GM23248 (cell line): ENCODE data around the gene SPDYC. TPM values are rescaled to one million over a fixed set of nuclear protein-coding genes. Genes with fewer than 3 reads are reported as not detected.

ENCODE experiments used
- DNase-seq: peaks from one replicate; pipeline ENCODE4 v3.0.0-alpha.2; 2015
- H2AFZ ChIP-seq: fragments of 200-600 bp; sonication (generic); 2 replicates; pipeline ENCODE4 v1.6.1; 2016; ENCODE audit warnings: antibody characterized with exemption
- H3F3A ChIP-seq: fragments of 200-600 bp; sonication (generic); 2 replicates; pipeline ENCODE4 v1.6.1; 2016; ENCODE audit warnings: mild to moderate bottlenecking, antibody characterized with exemption, mixed run types; ENCODE audit not compliant: insufficient read depth
- H3K27ac ChIP-seq: fragments of 200-600 bp; sonication (generic); 2 replicates; pipeline ENCODE4 v1.5.1; 2016; ENCODE audit warnings: mild to moderate bottlenecking
- H3K27me3 ChIP-seq: fragments of 200-600 bp; sonication (generic); replicated peaks from 2 replicates; pipeline ENCODE4 v1.6.1; 2016; ENCODE audit warnings: mild to moderate bottlenecking; ENCODE audit not compliant: insufficient read depth
- H3K36me3 ChIP-seq: fragments of 200-600 bp; sonication (generic); 2 replicates; pipeline ENCODE4 v1.6.1; 2016; ENCODE audit warnings: low read depth, mild to moderate bottlenecking
- H3K4me1 ChIP-seq: fragments of 200-600 bp; sonication (generic); 2 replicates; pipeline ENCODE4 v1.6.1; 2016; ENCODE audit warnings: mild to moderate bottlenecking; ENCODE audit not compliant: insufficient read depth
- H3K4me2 ChIP-seq: fragments of 200-600 bp; sonication (generic); one replicate; pipeline ENCODE4 v1.6.1; 2016; ENCODE audit warnings: mild to moderate bottlenecking; ENCODE audit not compliant: unreplicated experiment
- H3K4me3 ChIP-seq: fragments of 200-600 bp; sonication (generic); 2 replicates; pipeline ENCODE4 v1.5.1; 2016; ENCODE audit warnings: mild to moderate bottlenecking
- H3K79me2 ChIP-seq: fragments of 200-600 bp; sonication (generic); 2 replicates; pipeline ENCODE4 v1.6.1; 2016; ENCODE audit warnings: mild to moderate bottlenecking; ENCODE audit not compliant: insufficient read depth
- H3K9ac ChIP-seq: fragments of 200-600 bp; sonication (generic); 2 replicates; pipeline ENCODE4 v1.6.1; 2016; ENCODE audit warnings: mild to moderate bottlenecking
- H3K9me2 ChIP-seq: fragments of 200-600 bp; sonication (generic); 2 replicates; pipeline ENCODE4 v1.6.1; 2016; ENCODE audit warnings: mixed run types, mild to moderate bottlenecking, moderate library complexity; ENCODE audit not compliant: insufficient read depth
- H3K9me3 ChIP-seq: fragments of 200-600 bp; sonication (generic); one replicate; pipeline ENCODE4 v1.6.1; 2017; ENCODE audit warnings: low read depth
- H4K20me1 ChIP-seq: fragments of 200-600 bp; sonication (generic); 2 replicates; pipeline ENCODE4 v1.6.0; 2016; ENCODE audit not compliant: insufficient read depth
- EZH2 ChIP-seq: fragments of 200-600 bp; sonication (generic); IDR thresholded peaks from 2 replicates; pipeline ENCODE4 v1.6.1; 2018; ENCODE audit warnings: antibody characterized with exemption, mild to moderate bottlenecking; ENCODE audit not compliant: insufficient read depth, poor library complexity, severe bottlenecking
- EZH2phosphoT487 ChIP-seq: fragments of 200-600 bp; sonication (generic); IDR thresholded peaks from 2 replicates; pipeline ENCODE4 v1.6.1; 2018; ENCODE audit warnings: antibody characterized with exemption, moderate library complexity, mild to moderate bottlenecking, low read depth; ENCODE audit not compliant: insufficient read depth
- WGBS, 2 experiments: methylation state at CpG; one replicate each; pipeline ENCODE4 v1.1.6; 2015 to 2017; ENCODE audit warnings: low lambda C conversion rate in 2 of 2, low coverage in 1 of 2; ENCODE audit errors: missing lambda C conversion rate in 2 of 2; 5-methylcytosine and 5-hydroxymethylcytosine counted together
- in situ Hi-C: fragments of 300-500 bp; cut with MboI; formaldehyde crosslinking; loops from 2 replicates; pipeline ENCODE4 v1.15.0; 2020
- polyA plus RNA-seq: library from polyadenylated mRNA; unstranded; fragments of >200 nt; fragmentation: Nextera tagmentation; extraction: Ambion mirVana; gene quantifications from 2 replicates; pipeline ENCODE4 v1.2.1, GENCODE V29; 2016
- total RNA-seq: library from RNA; depleted of rRNA; stranded (reverse); fragments of >200 nt; shearing (Covaris generic); gene quantifications from 2 replicates; pipeline ENCODE4 v1.2.3, GENCODE V29; 2014

Gene SPDYC
- total and polyA plus RNA-seq, 2 experiments from 2014 or later, result not detected

DNA sequence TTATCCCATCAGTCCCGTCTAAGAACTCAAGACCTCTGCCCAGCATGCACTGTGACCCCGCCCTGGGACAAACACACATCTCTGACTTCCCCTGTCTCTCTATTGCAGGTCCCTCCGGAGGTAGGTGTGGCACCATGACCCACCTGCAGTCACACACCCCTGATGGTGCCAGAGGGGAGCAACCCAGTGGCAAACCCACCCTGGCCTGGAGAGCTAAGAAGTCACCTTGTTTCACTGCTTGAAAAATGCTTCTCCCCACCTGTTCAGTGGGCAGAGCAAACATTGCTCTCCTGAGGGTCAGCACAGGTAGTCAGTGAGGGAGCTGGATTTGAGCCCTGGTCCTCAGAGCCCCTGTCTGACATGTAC, 35.6 kb downstream of the SPDYC start:
- no peak overlapping the region for H3K27ac ChIP-seq
- H3F3A ChIP-seq, result no peaks in the 10 kb centered on the region
- H3K27me3 ChIP-seq, result no peaks in the 10 kb centered on the region
- in situ Hi-C loops, result no loop called here
- DNase-seq, result no peak
- peaks cover 7% of the 10 kb centered on the region; the same call in 1 of the 2 replicates for H3K36me3 ChIP-seq
- no peaks in the 10 kb centered on the region for H4K20me1 ChIP-seq
- H3K4me3 ChIP-seq, result no peak overlapping the region
- 71 to 84% methylated on average over 3 of the region's 3 CpGs for WGBS, 2 experiments
- H3K4me2 ChIP-seq, result no peak overlapping the region
- H3K9ac ChIP-seq, result no peak overlapping the region
- H3K4me1 ChIP-seq, result no peaks in the 10 kb centered on the region
- H2AFZ ChIP-seq, result no peak overlapping the region
- no peak for TF ChIP-seq EZH2phosphoT487
- no peak for TF ChIP-seq EZH2
- H3K9me3 ChIP-seq, result no peaks in the 10 kb centered on the region
- no peaks in the 10 kb centered on the region for H3K79me2 ChIP-seq
- no peaks in the 10 kb centered on the region for H3K9me2 ChIP-seq

GRCh38 chr11:65206441-65206841, 36.4 kb downstream of the SPDYC start:
- Histone ChIP-seq H3K4me3 (no peak overlapping the region), H3K27me3 (no peaks in the 10 kb centered on the region), H2AFZ (no peak overlapping the region), H3F3A (no peaks in the 10 kb centered on the region), H3K36me3 (peaks cover 7% of the 10 kb centered on the region; the same call in 1 of the 2 replicates), H4K20me1 (no peaks in the 10 kb centered on the region), H3K9ac (no peak overlapping the region), H3K4me1 (no peaks in the 10 kb centered on the region), H3K27ac (no peak overlapping the region), H3K9me2 (no peaks in the 10 kb centered on the region), H3K79me2 (no peaks in the 10 kb centered on the region), H3K9me3 (no peaks in the 10 kb centered on the region), H3K4me2 (no peak overlapping the region)
- no peak for DNase-seq
- in situ Hi-C loops, result no loop called here
- WGBS, 2 experiments, result 95 to 100% methylated on average over 12 to 17 of the region's 17 CpGs
- TF ChIP-seq EZH2phosphoT487 (no peak), EZH2 (no peak)

DNA sequence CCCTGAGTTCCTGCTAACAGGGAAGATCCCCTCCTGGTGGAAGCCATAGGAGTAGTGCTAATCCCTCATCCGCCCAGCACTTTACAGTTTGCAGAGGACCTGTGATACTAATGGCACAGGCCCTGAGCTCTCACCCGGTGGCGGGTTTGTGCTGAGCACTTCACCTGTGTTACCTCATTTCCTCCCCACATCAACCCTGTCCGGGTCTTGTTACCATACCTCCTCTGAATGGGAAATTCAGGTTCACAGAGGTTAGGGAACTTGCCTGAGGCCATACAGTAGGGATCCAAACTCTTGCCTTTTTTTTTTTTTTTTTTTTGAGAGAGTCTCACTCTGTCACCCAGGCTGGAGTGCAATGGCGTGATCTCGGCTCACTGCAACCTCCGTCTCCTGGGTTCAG, 36.9 kb downstream of the SPDYC start:
- 80 to 89% methylated on average over 4 to 7 of the region's 7 CpGs for WGBS, 2 experiments
- H4K20me1 ChIP-seq, result no peaks in the 10 kb centered on the region

GRCh38 chr11:65207918-65208784, 38.1 kb downstream of the SPDYC start:
- in situ Hi-C loops, result no loop called here
- no peaks in the 10 kb centered on the region for H3K79me2 ChIP-seq
- no peaks in the 10 kb centered on the region for H3K4me1 ChIP-seq
- no peak overlapping the region for H2AFZ ChIP-seq
- no peaks in the 10 kb centered on the region for H4K20me1 ChIP-seq
- no peak overlapping the region for H3K4me2 ChIP-seq
- 93% methylated on average over 15 to 16 of the region's 16 CpGs for WGBS, 2 experiments
- no peaks in the 10 kb centered on the region for H3K9me2 ChIP-seq
- TF ChIP-seq EZH2phosphoT487 (no peak), EZH2 (no peak)
- H3K4me3 ChIP-seq, result no peak overlapping the region
- no peak overlapping the region for H3K27ac ChIP-seq
- peaks cover 7% of the 10 kb centered on the region; the same call in 1 of the 2 replicates for H3K36me3 ChIP-seq
- H3K27me3 ChIP-seq, result no peaks in the 10 kb centered on the region
- H3K9ac ChIP-seq, result no peak overlapping the region
- no peaks in the 10 kb centered on the region for H3K9me3 ChIP-seq
- H3F3A ChIP-seq, result no peaks in the 10 kb centered on the region
- DNase-seq, result no peak

More for the DNA sequence above, 36.9 kb downstream of the SPDYC start:
- Histone ChIP-seq H3K4me2 (no peak overlapping the region), H3K27ac (no peak overlapping the region), H3K9me2 (no peaks in the 10 kb centered on the region), H3F3A (no peaks in the 10 kb centered on the region), H3K36me3 (peaks cover 7% of the 10 kb centered on the region; the same call in 1 of the 2 replicates), H3K9ac (no peak overlapping the region), H2AFZ (no peak overlapping the region), H3K9me3 (no peaks in the 10 kb centered on the region), H3K27me3 (no peaks in the 10 kb centered on the region), H3K79me2 (no peaks in the 10 kb centered on the region), H3K4me3 (no peak overlapping the region), H3K4me1 (no peaks in the 10 kb centered on the region)
- in situ Hi-C loops, result no loop called here
- TF ChIP-seq EZH2phosphoT487, result no peak
- no peak for TF ChIP-seq EZH2
- DNase-seq, result no peak
